Femur (tissue), 1 donor: ENCODE results near the gene ZXDC.

Experiments used
- DNase-seq: peaks from one replicate; pipeline ENCODE4 v3.0.0-alpha.2; 2017

Gene ZXDC

DNA sequence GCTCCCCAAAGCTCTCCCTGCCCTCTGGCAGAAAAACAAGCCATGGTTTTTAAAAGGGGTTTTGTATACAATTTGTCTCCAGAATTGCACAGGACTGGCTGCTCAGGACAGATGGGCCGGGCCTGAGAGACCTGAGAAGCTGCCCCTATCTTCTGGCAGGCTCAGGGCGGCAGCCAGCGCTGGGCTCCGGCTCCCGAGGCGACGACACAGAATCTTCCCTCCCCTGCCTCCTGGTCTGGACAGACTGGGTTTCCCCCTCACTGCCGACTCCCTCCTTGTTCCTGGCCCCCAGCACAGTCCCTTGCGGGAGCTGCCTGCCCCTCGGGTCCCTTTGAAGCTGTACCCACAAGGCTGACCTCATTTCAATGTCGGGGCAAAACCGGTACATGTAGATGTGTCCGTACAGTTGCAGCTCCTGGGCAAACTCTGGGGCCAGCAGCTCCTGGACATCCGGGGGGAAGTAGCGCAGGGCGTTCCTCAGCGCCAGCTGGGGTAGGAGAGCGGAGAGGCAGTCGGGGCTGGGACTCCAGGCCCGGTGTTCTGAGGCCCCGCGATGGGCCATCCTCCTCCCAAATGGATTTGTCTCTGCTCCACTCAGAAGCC is 34.7 kb upstream of the ZXDC start:
- DNase-seq, result no peak

DNA sequence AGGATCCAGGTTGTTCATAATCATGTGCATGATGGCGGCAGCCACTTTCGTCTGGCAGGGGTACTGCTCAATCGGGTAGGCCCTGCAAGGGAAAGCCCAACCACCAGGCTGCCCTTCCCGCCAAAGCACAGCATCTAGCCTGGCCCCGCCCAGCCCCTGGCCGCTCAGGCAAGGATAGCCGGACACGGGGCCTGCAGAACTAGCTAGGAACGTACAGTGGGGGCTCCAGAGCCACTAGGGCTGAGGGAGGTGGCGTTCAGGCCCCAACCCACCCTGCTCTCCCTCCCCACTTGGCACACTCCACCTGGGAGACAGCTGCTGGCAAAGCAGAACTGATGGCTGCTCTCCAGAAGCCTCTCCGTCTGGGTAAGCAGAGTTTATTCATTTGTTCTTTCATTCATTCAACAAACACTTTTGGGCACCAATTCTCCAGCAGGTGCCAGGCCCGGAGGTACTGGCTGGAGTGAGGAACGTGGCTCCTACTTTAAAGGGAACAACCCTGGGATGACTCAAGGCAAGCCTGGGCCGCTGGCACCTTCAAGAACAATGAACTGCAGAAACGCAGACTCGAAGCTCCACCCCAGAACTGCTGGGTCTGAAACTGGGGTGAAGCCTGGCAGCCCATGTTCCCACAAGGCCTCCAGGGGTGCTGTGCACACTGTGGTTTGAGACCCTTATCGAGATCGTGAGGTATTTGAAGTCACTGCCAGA is 34.1 kb upstream of the ZXDC start:
- DNase-seq, result no peak

DNA sequence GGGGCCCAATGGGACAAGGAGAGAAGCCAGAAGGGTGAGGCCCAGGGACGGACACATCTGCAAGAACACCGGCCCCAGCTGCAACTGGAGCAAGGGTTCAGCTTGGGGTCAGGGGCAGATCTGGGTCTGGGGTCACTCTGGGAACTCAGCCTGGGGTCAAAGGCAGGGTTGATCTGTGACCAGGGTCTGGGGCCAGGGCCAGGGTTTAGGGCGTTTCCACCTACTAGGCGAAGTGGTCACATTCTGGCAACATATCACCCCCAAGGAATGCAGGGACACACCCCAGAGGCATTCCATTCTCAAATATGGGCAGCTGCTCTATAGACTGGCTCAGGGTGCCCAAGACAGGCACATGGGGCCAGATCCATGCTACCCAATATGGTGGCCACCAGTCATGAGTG is 32.9 kb upstream of the ZXDC start:
- DNase-seq, result no peak

DNA sequence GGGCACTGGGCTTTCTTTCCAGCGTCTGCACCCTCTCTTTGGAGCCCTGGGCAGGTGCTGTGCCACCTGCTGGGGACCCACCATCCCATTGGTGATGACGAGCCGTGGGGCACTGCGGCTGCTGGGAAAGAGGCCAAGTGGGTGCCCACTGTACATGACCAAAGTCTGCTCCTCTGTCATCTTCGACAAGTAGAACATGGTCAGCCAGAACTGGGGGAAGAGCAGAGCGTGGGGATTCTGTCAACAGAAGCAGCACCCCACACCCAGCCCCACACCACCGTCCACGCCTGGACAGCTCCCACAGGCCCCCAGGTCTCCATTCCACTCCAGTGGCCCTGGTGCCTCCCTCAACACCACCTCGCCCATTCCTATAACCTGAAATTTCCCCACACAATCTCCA is 32.2 kb upstream of the ZXDC start:
- DNase-seq, result no peak

DNA sequence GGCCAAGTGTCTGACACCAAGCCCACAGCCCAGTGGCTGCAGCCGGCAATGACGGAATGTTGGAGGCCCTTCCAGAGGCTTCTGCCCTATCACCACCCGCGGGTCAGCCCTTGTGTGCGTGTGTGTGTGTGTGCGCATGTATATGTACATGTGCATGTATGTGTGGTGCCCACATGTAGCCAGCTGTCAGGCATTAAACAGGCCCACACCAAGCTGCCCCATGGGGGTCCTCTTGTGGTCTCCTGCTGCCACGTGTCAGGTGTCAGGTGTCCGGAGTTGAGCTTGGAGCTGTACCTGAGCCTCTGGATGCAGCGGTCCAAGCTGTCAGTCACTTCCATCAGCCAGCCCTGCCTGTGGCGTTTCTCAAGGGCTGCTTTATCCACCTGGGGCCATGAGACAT is 28.0 kb upstream of the ZXDC start:
- no peak for DNase-seq

DNA sequence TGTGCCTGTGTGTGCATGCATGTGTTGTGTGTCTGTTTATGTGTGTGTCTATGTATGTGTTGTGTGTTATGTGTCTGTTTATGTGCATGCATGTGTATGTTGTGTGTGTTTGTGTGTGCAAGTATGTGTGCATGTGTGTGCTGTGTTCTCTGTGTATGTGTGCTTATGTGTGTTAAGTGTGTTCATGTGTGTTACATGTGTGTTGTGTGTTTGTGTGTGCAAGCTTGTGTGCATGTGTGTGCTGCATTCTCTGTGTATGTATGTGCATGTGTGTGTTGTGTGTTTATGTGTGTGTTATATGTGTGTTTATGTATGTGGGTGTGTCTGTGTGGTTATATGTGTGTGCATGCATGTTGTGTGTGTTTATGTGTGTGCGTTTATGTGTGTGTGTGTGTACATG is 27.0 kb upstream of the ZXDC start:
- no peak for DNase-seq

DNA sequence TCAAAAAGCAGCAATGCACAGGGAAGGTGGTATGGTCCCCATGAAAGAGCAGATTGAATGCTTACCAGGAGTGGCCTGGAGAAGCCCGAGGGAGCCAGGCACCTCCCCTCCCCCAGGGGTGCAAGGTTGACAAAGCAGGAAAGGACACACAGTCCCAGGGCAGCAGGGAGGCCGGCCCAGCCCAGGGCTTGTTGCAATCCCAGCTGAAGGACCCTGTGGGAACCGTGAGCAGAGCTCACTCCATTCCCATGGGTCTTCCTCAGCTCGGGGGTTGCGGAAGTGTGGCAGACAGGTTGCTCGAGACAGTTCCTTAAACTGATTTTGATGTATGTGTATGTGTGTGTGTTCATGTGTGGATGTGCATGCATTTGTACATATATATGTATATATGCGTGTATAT is 26.0 kb upstream of the ZXDC start:
- no peak for DNase-seq

DNA sequence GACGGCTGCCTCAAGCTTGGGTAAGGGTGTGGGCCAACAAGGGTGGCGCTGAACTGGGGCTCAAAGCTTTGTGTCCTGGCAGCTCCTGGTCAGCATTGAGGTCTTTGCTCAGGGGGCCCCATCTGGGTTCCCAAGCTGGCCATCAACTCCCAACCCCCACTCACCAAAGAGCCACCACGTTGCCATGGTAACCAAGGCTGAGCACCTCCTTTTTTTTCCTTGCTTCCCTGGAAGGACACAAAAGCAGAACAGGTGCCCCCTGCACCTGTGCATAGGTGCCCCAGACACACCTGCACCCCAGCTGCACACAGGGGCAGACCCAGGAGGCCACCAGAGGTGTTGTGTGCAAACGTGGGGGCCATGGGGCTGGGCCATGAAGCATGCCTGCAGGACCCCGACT is 25.4 kb upstream of the ZXDC start:
- no peak for DNase-seq

DNA sequence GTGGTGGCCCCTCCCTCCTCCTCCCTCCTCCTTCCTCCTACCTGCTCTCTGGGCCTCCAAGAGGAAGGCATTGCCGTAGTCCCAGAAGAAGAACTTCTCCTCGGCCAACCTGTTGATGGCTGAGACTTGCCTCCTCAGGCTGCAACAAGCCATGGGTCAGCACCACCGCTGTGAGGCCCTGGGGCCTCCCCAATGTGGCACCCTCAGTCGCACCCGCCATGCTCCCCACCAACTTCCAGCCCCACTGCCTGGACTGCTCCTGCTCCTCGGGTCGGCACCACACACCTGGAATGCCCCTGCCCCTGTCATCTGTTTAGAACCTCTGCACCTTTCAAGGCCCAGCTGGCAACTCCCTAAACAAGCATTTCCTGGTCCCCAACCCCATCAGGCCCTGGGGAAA is 24.3 kb upstream of the ZXDC start:
- DNase-seq, result no peak

DNA sequence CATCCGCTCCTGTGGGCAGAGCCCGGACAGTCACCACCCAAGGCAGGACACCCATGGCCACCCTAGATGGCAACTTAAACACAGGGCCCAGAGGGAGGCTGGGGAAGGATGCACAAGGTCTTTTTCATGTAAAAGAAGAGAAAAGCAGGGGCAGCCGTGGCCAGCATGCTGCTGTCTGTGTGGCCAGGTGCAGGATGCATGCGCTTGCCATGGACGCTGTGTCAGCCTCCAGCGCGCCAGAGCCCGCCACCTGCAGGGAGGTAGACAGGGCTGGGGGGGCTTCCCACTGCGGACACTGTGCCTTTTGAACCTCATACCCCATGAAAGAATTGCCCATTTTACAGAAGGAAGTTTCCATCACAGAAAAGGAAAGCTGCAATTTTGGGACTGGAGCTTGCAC is 23.7 kb upstream of the ZXDC start:
- DNase-seq, result no peak

DNA sequence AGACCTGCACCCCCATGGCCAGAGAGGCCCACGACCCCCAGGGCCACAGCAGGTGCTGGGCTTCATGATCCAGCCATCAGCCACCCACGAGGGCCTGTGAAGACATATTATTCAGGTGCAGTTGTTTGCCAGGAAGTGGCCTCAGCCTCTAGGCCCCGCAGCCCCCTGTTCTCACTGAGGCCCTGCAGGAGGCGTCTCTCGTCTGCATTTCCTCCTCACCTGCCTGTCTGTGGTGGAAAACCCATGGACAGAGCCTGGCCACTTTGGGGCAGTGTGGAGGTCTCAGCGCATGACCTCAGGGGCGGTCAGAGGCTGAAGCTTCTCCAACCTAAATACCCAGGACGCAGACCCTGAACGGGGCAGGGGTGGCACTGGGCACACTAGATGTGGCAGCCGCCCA is 23.2 kb upstream of the ZXDC start:
- no peak for DNase-seq

DNA sequence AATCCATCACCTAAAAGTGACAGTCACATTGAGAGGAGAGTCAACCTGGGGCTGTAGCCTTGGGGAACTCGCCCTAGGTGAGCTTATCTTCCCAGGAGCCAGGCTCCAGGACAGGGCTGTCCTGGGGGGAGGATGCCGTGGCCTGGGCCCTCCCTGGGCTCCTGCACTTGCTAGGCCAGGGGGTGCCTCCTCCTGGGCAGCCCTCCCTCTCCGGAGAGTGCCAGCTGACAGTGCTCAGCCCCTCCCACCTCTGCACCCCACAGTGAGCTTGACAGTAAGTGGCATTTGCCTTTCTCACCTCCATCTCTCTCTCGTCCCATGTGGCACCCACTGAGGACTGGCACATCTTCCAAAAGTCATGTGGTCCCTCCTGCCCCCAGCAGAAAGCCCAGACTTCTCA is 22.8 kb upstream of the ZXDC start:
- DNase-seq, result no peak

DNA sequence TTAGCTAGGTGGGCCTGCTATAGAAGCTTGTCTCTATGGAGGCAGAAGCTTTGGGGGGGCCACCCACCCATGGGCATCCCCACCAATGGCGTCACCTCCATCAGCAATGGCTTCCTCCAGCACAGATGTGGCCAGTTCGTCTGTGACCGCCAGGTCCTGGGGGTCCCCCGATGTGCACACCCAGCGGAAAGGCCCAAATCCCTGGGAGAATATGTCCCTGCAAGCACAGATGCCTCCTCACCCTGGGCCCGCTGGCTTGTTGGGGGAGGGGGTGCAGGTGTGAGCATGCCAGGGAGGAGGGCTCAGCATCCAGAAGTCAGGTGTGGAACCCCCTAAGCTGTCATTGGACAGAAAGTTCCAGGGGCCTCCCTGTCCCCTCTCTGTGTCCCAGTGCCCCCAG is 22.3 kb upstream of the ZXDC start:
- no peak for DNase-seq

DNA sequence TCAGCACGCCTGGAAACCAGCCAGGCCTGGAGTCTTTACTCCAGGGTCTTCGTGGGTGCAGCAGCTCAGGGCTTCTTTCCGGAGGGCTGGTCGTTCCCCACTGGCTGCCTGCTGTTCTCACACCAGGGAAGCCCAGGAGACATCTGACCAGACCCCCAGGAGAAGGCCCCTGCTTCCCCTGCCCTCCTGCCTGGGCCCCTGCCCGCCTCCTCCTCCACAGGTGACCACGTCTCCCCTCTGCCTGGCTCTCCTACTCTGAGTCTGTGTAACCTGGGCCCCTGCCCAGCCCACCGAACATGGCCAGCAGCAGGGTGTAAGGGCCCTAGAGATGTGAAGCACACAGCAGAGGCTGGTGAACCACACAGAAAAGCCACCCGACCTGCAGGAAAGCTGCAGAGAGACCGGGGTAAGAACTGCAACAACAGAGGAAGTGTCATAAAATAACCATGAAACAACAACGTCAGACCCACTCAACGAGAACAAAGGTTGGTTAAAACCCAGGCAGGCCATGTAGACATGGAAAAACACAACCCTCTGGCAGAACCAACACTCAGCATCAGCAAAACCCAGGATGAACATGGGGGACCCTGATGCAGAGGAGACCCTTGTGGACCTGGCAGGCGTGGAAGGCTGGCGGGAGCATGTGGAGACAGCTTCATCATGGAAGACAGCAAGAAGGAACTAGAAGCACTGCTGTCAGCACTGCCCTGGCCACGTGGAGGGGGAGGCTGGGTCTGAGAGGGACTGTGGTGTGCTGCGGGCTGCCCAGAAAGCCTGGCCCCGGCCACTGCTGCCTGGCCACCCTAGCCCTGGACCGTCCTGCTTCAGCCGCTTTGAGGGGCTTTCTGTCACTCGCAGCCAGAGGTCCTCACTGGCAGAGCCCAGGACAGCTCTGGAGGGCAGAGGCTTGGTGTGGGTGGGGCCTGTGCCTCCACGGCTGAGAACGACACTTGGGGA is 21.5 kb upstream of the ZXDC start:
- no peak for DNase-seq

DNA sequence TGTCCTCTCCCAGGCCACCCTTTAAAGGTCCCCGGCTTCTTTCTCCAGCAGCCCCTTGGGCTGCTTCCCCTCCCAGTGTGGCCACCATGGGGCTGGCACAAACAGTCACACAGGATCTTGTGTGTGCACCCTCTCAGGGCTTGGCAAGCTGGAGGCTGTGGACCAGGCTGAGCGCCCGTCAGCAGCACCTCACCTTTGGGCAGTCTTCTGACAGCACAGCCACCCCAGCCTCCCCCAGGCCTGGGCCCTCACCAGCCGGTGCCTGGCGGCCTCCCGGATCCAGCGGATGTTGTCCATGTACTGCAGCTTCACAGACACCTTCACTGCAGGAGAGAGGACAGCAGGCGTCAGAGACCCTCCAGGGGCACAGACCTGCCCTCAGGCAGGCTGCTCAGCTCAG is 20.1 kb upstream of the ZXDC start:
- DNase-seq, result no peak

DNA sequence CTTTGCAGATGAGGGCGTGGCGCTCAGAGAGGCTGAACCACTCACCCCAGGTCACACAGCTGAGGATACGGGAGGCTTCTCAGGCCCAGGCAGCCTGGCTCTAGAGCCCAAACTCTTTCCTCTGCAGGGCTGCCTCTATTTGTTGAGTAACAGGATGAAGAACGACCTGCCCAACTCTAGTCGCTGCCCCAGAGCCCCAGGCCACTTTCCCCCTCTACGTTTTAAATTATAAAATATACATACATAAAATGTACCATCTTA is 19.2 kb upstream of the ZXDC start:
- DNase-seq, result no peak

DNA sequence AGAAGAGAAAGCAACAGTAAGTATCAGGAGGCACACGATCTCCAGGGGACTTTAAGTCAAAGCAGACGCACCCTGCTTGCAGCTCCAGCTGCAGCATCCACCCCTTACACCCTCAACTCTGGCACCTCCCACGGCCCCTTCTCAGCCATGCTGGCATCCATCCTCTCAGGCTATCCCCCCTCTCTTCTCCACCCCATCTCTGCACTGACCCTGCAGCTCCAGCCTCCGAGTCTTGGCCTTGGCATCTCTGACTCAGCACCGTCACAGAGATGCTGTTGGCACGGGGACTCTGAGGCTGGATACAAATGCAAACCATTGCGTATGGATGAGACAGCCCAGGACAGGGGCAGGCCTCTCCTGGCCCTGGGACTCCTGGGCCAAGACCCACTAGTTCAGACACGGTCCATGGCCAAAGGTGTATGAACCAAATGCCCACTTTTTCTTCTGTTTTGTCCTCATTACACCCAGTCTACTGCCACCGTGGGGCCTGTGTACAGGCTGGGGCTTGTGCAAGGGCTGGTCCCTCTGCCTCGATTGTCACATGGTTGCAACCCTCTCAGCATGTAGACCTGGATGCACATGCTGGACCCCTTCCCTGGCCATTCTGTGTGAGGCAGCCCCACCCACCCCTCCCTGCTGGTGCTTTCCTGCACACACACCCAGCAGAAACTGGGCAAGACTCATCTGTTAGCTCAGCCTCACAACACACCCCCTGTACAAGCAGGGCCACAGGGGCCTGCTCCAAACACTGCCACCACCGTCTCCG is 18.7 kb upstream of the ZXDC start:
- DNase-seq, result no peak

DNA sequence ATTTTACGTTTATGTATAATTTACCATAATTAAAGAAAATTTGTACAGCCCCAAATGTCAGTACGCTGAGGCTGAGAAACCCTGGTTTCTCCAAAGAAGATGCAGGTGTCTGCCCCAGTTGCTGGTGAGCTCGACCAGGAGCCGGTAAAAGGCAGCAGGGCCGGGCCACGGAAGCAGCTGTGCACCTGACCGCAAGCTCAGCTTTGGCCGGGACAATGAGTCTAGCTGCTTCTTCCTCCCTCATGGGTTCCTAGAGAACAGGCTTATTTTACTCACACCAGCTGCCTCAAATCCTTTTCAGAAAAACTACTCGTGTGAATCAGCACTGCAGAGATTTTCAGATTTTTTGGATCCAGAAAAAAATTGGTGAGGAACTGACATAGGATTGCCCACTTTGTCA is 18.0 kb upstream of the ZXDC start:
- DNase-seq, result no peak

DNA sequence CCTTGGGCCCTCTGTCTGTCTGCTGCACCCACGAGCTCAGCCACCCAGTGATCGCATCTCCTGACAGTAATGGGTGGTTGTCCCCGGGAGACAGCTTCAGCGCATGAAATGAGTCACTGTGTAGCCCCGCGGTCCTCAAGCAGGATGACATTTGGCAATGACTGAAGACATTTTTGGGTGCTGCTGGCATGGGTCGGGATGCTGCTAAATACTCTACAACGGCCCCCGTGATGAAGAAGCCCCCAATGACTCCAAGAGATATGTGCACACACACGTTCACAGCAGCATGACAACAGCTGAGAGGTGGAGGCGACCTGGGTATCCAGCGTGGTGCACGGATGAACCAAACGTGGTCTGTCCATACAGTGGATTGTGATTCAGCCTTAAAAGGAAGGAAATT is 17.4 kb upstream of the ZXDC start:
- no peak for DNase-seq

DNA sequence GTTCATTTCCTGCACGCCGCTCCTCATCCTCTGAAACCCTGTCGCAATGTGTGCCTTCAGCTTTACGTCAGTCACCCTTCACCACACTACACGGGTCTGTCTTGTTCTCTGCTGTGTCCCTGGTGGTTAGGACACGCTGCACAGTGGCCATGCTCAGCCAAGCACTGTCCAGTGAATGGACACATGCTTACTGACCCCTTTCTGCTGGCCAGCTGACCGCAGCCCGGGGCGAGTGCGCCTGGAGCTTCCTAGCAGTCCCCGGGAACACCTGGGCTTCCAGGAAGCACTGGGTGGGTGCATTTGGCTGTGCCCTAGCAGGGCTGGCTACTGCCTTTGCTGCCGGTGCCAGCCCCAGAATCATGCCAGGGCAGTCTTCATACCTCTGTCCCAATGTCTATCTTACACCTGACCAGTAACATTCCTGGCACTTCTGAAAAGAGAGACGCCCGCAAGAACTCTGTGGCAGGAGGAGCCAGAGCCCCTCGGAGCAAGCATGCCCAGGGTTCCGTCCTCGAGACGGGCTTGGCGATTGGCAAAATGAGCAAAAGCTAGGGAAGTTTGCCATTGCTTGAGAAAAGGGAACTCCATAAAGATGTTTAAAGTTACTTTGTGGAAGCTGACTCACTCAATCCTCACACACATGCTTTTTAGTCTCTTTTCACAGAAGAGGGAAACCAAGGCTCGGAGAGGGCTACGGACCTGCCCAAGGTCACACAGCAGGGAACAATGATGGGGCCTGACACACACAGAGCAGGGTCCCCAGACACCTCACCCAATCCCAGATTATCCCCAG is 15.7 kb upstream of the ZXDC start:
- DNase-seq, result no peak

DNA sequence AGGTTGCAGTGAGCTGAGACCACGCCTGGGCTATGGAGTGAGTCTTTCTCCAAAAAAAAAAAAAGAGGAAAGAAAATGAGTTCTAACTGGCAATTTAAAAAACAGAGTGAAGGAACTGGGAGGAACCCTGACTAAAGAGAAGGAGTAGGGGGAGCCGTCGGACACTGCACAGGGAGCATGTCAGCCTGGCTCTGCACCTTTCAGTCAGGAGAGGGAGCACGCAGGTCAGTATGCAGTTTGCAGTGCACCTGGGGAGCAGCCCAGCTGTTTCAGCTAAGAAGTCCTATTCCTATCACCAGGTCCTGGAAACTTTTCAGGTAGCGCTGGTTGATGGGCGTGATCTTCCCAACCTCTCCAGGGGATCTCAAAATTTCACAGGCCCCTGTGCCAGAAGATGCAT is 14.9 kb upstream of the ZXDC start:
- no peak for DNase-seq

DNA sequence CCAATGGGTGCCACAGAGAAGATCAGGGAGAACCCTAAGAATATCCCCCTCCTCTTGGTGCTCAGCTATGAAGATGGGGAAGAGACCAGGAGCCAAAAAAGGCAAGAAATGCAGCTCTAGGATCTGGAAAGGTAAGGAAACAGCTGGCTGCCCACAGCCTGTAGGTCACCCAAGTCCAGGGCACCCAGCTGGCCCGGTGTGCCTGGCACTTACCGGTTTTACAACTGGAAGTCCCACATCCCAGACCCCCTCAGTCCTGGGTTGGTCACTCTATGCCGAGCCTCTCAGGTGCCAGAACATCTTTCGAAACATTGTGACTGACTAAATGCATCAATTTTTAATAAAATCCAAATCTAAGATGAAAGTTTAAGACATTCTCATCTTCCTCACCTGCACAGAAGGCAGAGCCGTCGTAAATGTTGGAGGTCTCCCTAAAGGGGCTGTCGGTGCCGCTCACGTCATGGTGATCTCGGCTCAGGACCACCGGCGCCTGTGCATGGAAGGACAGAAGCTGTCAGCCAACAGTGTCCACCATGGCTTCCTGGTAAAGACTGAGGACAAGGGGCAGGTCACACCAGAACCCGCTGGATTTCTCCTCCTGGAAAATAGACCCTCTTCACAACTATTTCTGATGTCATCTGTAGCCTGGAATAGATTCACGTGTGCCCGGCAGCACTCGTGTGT is 13.3 kb upstream of the ZXDC start:
- DNase-seq, result no peak
